GM18499 (cell line): ENCODE data around the gene LDAH.

ENCODE experiments used
- ATAC-seq: cut with Tn5 transposase; IDR thresholded peaks from one replicate; pipeline ENCODE4 v1.9.1; 2021; ENCODE audit warnings: moderate number of reproducible peaks; ENCODE audit not compliant: insufficient read depth, unreplicated experiment

Gene LDAH

GRCh38 chr2:20822535-20823490, at the start of gene LDAH:
TSS of gene LDAH (minus strand) at chr2:20823101. CDS start at chr2:20801463, 21,638 bp downstream.
- ATAC-seq = peak; percentile 85

- ATAC-seq = peak; percentile 100
Measured at GRCh38 chr2:20868377-20868776, 45.5 kb upstream of the LDAH start.

GRCh38 chr2:20862850-20863249, 39.9 kb upstream of the LDAH start:
- no peak for ATAC-seq

- no peak for ATAC-seq
Measured at GRCh38 chr2:20855456-20855855, 32.6 kb upstream of the LDAH start.

- no peak for ATAC-seq
Measured at GRCh38 chr2:20852670-20853069, 29.8 kb upstream of the LDAH start.

GRCh38 chr2:20852139-20852538, 29.2 kb upstream of the LDAH start:
- no peak for ATAC-seq

- ATAC-seq = no peak
Measured at GRCh38 chr2:20844246-20844645, 21.3 kb upstream of the LDAH start.

GRCh38 chr2:20839052-20839451, 16.2 kb upstream of the LDAH start:
- ATAC-seq = no peak

- ATAC-seq = no peak
Measured at GRCh38 chr2:20838016-20838415, 15.1 kb upstream of the LDAH start.

GRCh38 chr2:20836521-20836920, 13.6 kb upstream of the LDAH start:
- ATAC-seq = no peak

GRCh38 chr2:20834331-20834730, 11.4 kb upstream of the LDAH start:
- ATAC-seq = no peak

GRCh38 chr2:20832606-20833005, 9.7 kb upstream of the LDAH start:
- ATAC-seq = no peak

- ATAC-seq = no peak
Measured at GRCh38 chr2:20829861-20830260, 7.0 kb upstream of the LDAH start.

- no peak for ATAC-seq
Measured at GRCh38 chr2:20823917-20824316, 1.0 kb upstream of the LDAH start.

GRCh38 chr2:20818820-20819219, 4.1 kb downstream of the LDAH start:
- ATAC-seq = no peak

GRCh38 chr2:20815216-20815615, 7.7 kb downstream of the LDAH start:
- no peak for ATAC-seq

GRCh38 chr2:20812779-20813178, 10.1 kb downstream of the LDAH start:
- no peak for ATAC-seq

GRCh38 chr2:20806286-20806685, 16.6 kb downstream of the LDAH start:
- no peak for ATAC-seq

- no peak for ATAC-seq
Measured at GRCh38 chr2:20803974-20804373, 18.9 kb downstream of the LDAH start.

GRCh38 chr2:20803226-20803682, 19.6 kb downstream of the LDAH start:
- ATAC-seq = no peak

GRCh38 chr2:20797096-20797495, 25.8 kb downstream of the LDAH start:
- no peak for ATAC-seq

- ATAC-seq = no peak
Measured at GRCh38 chr2:20796374-20796791, 26.5 kb downstream of the LDAH start.
